ENCODE data around the gene CHRM2. TPM values are rescaled to one million over a fixed set of nuclear protein-coding genes. Genes with fewer than 3 reads are reported as not detected.

Gene CHRM2
- total and polyA plus RNA-seq, 2 of the 8 experiments (the other 6 are each of a cell fraction or from before 2014, with no cell fraction given): 0.17 to 0.32 TPM

DNA sequence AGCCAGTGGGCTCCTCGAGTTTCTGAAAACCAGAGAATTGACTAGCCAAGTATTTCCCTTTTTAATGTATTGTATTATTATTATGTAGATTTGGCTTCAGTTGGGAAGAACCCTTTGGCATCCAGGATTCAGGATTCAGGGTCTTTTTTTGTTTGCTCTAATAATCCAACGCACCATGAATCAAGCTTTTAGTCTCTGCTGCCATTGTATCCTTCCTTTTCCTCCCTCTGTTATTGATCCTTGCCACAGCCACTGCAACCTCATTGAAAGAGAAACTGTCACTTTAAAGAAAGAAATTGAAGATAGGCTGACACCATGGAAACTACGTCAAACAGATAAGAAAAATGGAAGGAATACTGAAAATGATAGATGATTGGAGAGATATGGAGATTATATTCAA, 150.0 kb downstream of the CHRM2 start:
- Histone ChIP-seq H3K18ac (ENCODE audit: extremely low read depth, low read length) (no peak overlapping the region), H3K27ac (ENCODE audit: low read depth, low read length) (no peak overlapping the region), H3K4me3 (ENCODE audit: extremely low read depth in 1 of 4, insufficient read depth in 2 of 4, low read depth in 3 of 4, low read length in 4 of 4) (0 out of 8 replicates have a peak overlapping the region, but pooled peaks of 1 of the 4 experiments have one; percentile 12), H3K4ac (replicated peaks; ENCODE audit: insufficient read length, low read depth, low read length) (no peak overlapping the region), H2AFZ (ENCODE audit: low read length) (peak overlapping the region; percentile 29; the same call in 1 of the 2 replicates), H3K14ac (ENCODE audit: insufficient read length) (no peak overlapping the region), H3K4me2 (ENCODE audit: insufficient read depth in 1 of 2, low read depth in 2 of 2, low read length in 2 of 2) (peak overlapping the region in 1 of 2 experiments; percentile 33; a peak in 1 of 4 replicates), H3K9me3 (ENCODE audit: insufficient read depth in 2 of 2, low read depth in 1 of 2, low read length in 1 of 2) (no peaks in the 10 kb centered on the region), H2BK5ac (ENCODE audit: low read depth, low read length) (no peak overlapping the region), H4K8ac (ENCODE audit: extremely low read depth, insufficient read depth, low read length) (no peak overlapping the region), H3K23ac (ENCODE audit: insufficient read length) (no peak overlapping the region), H2BK20ac (ENCODE audit: low read length) (no peak overlapping the region), H3K9ac (replicated peaks in 1 of 4; ENCODE audit: extremely low read depth in 1 of 4, low read depth in 3 of 4, low read length in 3 of 4) (no peak overlapping the region), H4K5ac (ENCODE audit: insufficient read length, low read depth, low read length) (no peak overlapping the region), H4K91ac (replicated peaks; ENCODE audit: insufficient read length, low read length) (no peak overlapping the region), H2AK5ac (ENCODE audit: low read depth, low read length) (no peak overlapping the region), H2BK12ac (ENCODE audit: low read depth, low read length) (no peak overlapping the region), H3K56ac (replicated peaks; ENCODE audit: insufficient read length, low read depth, low read length) (no peak overlapping the region), H3K4me1 (replicated peaks in 1 of 4; ENCODE audit: control insufficient read depth in 3 of 4, insufficient read depth in 4 of 4, low read length in 3 of 4) (peaks cover 0 to 7% (median 1%) of the 10 kb centered on the region in 4 experiments; a peak in 1 of 7 replicates), H3K23me2 (ENCODE audit: low read depth, low read length) (no peaks in the 10 kb centered on the region), H3K36me3 (ENCODE audit: control insufficient read depth in 2 of 4, insufficient read depth in 4 of 4, low read length in 3 of 4) (no peaks in the 10 kb centered on the region), H3K79me2 (ENCODE audit: control insufficient read depth in 1 of 2, insufficient read depth in 2 of 2, low read length in 2 of 2) (no peaks in the 10 kb centered on the region), H2BK15ac (ENCODE audit: low read length) (no peak overlapping the region), H3K27me3 (replicated peaks in 1 of 4; ENCODE audit: control insufficient read depth in 3 of 4, extremely low read depth in 1 of 4, insufficient read depth in 3 of 4, low read length in 3 of 4) (peaks cover 0 to 1% (median 0%) of the 10 kb centered on the region in 4 experiments; a peak in 1 of 7 replicates), H4K20me1 (replicated peaks in 1 of 2; ENCODE audit: control insufficient read depth in 1 of 2, insufficient read depth in 2 of 2, low read length in 2 of 2) (no peaks in the 10 kb centered on the region), H2BK120ac (replicated peaks; ENCODE audit: low read depth, low read length) (no peak overlapping the region), H3K79me1 (ENCODE audit: low read depth, low read length) (no peaks in the 10 kb centered on the region)
- FAIRE-seq (no peak), DNase-seq (ENCODE audit: low read depth in 1 of 2, low spot score in 2 of 2) (no peak)
- ChIA-PET POLR2A (ENCODE audit: partially characterized antibody) (no interaction called here), CTCF (ENCODE audit: partially characterized antibody) (no interaction called here)
- 38% methylated on average over 3 of the region's 3 CpGs; no CpG with 5 or more reads in 1 of the 2 experiments for WGBS, 2 experiments (ENCODE audit: extremely low coverage in 1 of 2, insufficient coverage in 1 of 2, insufficient read length in 1 of 2, insufficient replicate concordance in 2 of 2, low coverage in 1 of 2, low lambda C conversion rate in 2 of 2, missing lambda C conversion rate in 1 of 2)
- TF ChIP-seq E2F6 (IDR thresholded peaks at IDR 0.05) (no peak), CBX5 (IDR thresholded peaks at IDR 0.05; ENCODE audit: low read depth, low read length) (no peak)

Measured in H1 (cell line).